CD4-positive, alpha-beta memory T cell (primary cell): Measurements from ENCODE around the gene LDLRAD4. TPM values are rescaled to one million over a fixed set of nuclear protein-coding genes. Genes with fewer than 3 reads are reported as not detected.

Experiments
- CTCF ChIA-PET: fragments of 350-600 bp; sonication (Branson Sonifier 250); formaldehyde crosslinking; loops from one replicate; lab custom pipeline; 2021; ENCODE audit warnings: inconsistent platforms; ENCODE audit not compliant: partially characterized antibody; lab: Charles Lee
- POLR2A ChIA-PET: fragments of 350-600 bp; sonication (Branson Sonifier 250); formaldehyde crosslinking; loops from one replicate; lab custom pipeline; 2021; ENCODE audit not compliant: partially characterized antibody; lab: Charles Lee
- DNase-seq, 5 donors: peaks; one replicate each; pipeline versions ENCODE4 v3.0.0 to v3.0.0-alpha.2; 2020 to 2022; ENCODE audit warnings: mixed read lengths in 1 of 5
- H3K27ac ChIP-seq: one replicate; pipeline ENCODE4 v1.7.0; 2013; ENCODE audit warnings: low read depth, low read length
- H3K27me3 ChIP-seq: 2 replicates; pipeline ENCODE4 v1.7.0; 2013; ENCODE audit warnings: mild to moderate bottlenecking, low read length, moderate library complexity; ENCODE audit not compliant: insufficient read depth
- H3K36me3 ChIP-seq: 2 replicates; pipeline ENCODE4 v1.7.0; 2013; ENCODE audit warnings: mild to moderate bottlenecking, low read length, moderate library complexity; ENCODE audit not compliant: insufficient read depth
- H3K4me1 ChIP-seq: 2 replicates; pipeline ENCODE4 v1.7.0; 2013; ENCODE audit warnings: mild to moderate bottlenecking, low read length, moderate library complexity; ENCODE audit not compliant: insufficient read depth
- H3K4me3 ChIP-seq, 2 donors: one replicate each; pipeline ENCODE4 v1.7.0; 2013; ENCODE audit warnings: low read length in 2 of 2, mild to moderate bottlenecking in 1 of 2
- H3K9me3 ChIP-seq, 2 donors: one replicate each; pipeline ENCODE4 v1.7.0; 2013; ENCODE audit warnings: low read length in 2 of 2, control low read depth in 1 of 2; ENCODE audit not compliant: control insufficient read depth in 1 of 2
- H3K27ac Mint-ChIP-seq, 7 donors: one replicate each; pipeline ENCODE4 v1.8.0; 2020 to 2021; ENCODE audit warnings: mixed read lengths in 7 of 7, mild to moderate bottlenecking in 6 of 7, inconsistent platforms in 3 of 7, moderate library complexity in 3 of 7
- H3K27me3 Mint-ChIP-seq, 2 donors: one replicate each; pipeline ENCODE4 v1.8.0; 2020 to 2021; ENCODE audit warnings: mixed read lengths in 2 of 2
- H3K36me3 Mint-ChIP-seq, 2 donors: one replicate each; pipeline ENCODE4 v1.8.0; 2020 to 2021; ENCODE audit warnings: mixed read lengths in 2 of 2, inconsistent platforms in 1 of 2, mild to moderate bottlenecking in 1 of 2
- H3K4me1 Mint-ChIP-seq, 4 donors: one replicate each; pipeline ENCODE4 v1.8.0; 2020 to 2021; ENCODE audit warnings: mixed read lengths in 4 of 4, mild to moderate bottlenecking in 1 of 4
- H3K4me3 Mint-ChIP-seq, 8 donors: one replicate each; pipeline ENCODE4 v1.8.0; 2020 to 2021; ENCODE audit warnings: mixed read lengths in 8 of 8, mild to moderate bottlenecking in 7 of 8, moderate library complexity in 6 of 8, inconsistent platforms in 3 of 8
- H3K9me3 Mint-ChIP-seq, 8 donors: one replicate each; pipeline ENCODE4 v1.8.0; 2020 to 2021; ENCODE audit warnings: mixed read lengths in 8 of 8, mild to moderate bottlenecking in 5 of 8, inconsistent platforms in 3 of 8, moderate library complexity in 1 of 8
- intact Hi-C: fragments of 100-400 bp; cut with micrococcal nuclease; formaldehyde crosslinking; loops from one replicate; pipeline ENCODE4 v1.15.1; 2023
- polyA plus RNA-seq, 2 donors: library from polyadenylated mRNA; unstranded; fragments of 300-500 nt; fragmentation: Illumina TruSeq; gene quantifications; one replicate each; pipeline ENCODE4 v1.2.3, GENCODE V29; 2021
- total RNA-seq, 2 experiments: library from RNA; stranded (reverse); gene quantifications; one replicate each; pipeline ENCODE4 v1.2.3, GENCODE V29; 2021

Gene LDLRAD4
- total and polyA plus RNA-seq, 4 experiments from 2014 or later = 17.4 to 63.0 (median 36.6) TPM

GRCh38 chr18:13505780-13506345, 287.3 kb downstream of the LDLRAD4 start:
- no peaks in the 10 kb centered on the region for H3K36me3 ChIP-seq
- ChIA-PET CTCF (interaction anchor here (1.6 kb wide), 1 partner anchor 290 kb away, joined by 4 read pairs; no protein-coding TSS in a partner anchor), POLR2A (no interaction called here)
- no peaks in the 10 kb centered on the region for H3K27me3 ChIP-seq
- no peak for DNase-seq
- no peak overlapping the region for H3K4me3 ChIP-seq
- H3K36me3 Mint-ChIP-seq = peaks cover 15 to 23% of the 10 kb centered on the region in 2 donors
- intact Hi-C loops = no loop called here
- peak overlapping the region in 2 of 7 donors; percentile 27 to 60 for H3K27ac Mint-ChIP-seq
- no peak overlapping the region for H3K4me3 Mint-ChIP-seq
- H3K9me3 Mint-ChIP-seq = no peaks in the 10 kb centered on the region
- no peak overlapping the region for H3K27ac ChIP-seq
- no peaks in the 10 kb centered on the region for H3K9me3 ChIP-seq
- peaks cover 37 to 63% (median 39%) of the 10 kb centered on the region in 4 donors for H3K4me1 Mint-ChIP-seq
- no peaks in the 10 kb centered on the region for H3K27me3 Mint-ChIP-seq
- H3K4me1 ChIP-seq = peaks cover 17% of the 10 kb centered on the region

GRCh38 chr18:13510594-13510993, 292.0 kb downstream of the LDLRAD4 start:
- ChIA-PET CTCF (no interaction called here), POLR2A (no interaction called here)
- Mint-ChIP-seq H3K4me1 (peaks cover 30 to 70% (median 41%) of the 10 kb centered on the region in 4 donors), H3K9me3 (no peaks in the 10 kb centered on the region), H3K27me3 (no peaks in the 10 kb centered on the region), H3K27ac (peak overlapping the region in 1 of 7 donors; percentile 13), H3K36me3 (peaks cover 18 to 22% of the 10 kb centered on the region in 2 donors), H3K4me3 (no peak overlapping the region)
- no peaks in the 10 kb centered on the region for H3K9me3 ChIP-seq
- no peak overlapping the region for H3K4me3 ChIP-seq
- H3K27ac ChIP-seq = no peak overlapping the region
- H3K27me3 ChIP-seq = no peaks in the 10 kb centered on the region
- DNase-seq = no peak
- intact Hi-C loops = no loop called here
- peaks cover 6% of the 10 kb centered on the region for H3K4me1 ChIP-seq
- no peaks in the 10 kb centered on the region for H3K36me3 ChIP-seq

- no peak overlapping the region for H3K4me3 ChIP-seq
- intact Hi-C loops = no loop called here
- H3K27me3 Mint-ChIP-seq = no peaks in the 10 kb centered on the region
- no peaks in the 10 kb centered on the region for H3K9me3 ChIP-seq
- no peak overlapping the region for H3K27ac ChIP-seq
- peaks cover 6% of the 10 kb centered on the region for H3K4me1 ChIP-seq
- peaks cover 25 to 59% (median 34%) of the 10 kb centered on the region in 4 donors for H3K4me1 Mint-ChIP-seq
- no peaks in the 10 kb centered on the region for H3K27me3 ChIP-seq
- CTCF ChIA-PET = interaction anchor here (0.6 kb wide), 1 partner anchor 841 kb away, joined by 3 read pairs; no protein-coding TSS in a partner anchor
- no peaks in the 10 kb centered on the region for H3K36me3 ChIP-seq
- no peak for DNase-seq
- H3K4me3 Mint-ChIP-seq = no peak overlapping the region
- no peaks in the 10 kb centered on the region for H3K9me3 Mint-ChIP-seq
- POLR2A ChIA-PET = no interaction called here
- H3K27ac Mint-ChIP-seq = peak overlapping the region in 1 of 7 donors; percentile 72
- H3K36me3 Mint-ChIP-seq = peaks cover 30 to 34% of the 10 kb centered on the region in 2 donors
Observed at GRCh38 chr18:13511961-13512577, 293.5 kb downstream of the LDLRAD4 start.

GRCh38 chr18:13513021-13513420, 294.5 kb downstream of the LDLRAD4 start:
- Histone ChIP-seq H3K27me3 (no peaks in the 10 kb centered on the region), H3K27ac (no peak overlapping the region), H3K9me3 (no peaks in the 10 kb centered on the region), H3K4me1 (peaks cover 6% of the 10 kb centered on the region), H3K4me3 (no peak overlapping the region), H3K36me3 (no peaks in the 10 kb centered on the region)
- peaks cover 24 to 51% (median 31%) of the 10 kb centered on the region in 4 donors for H3K4me1 Mint-ChIP-seq
- H3K9me3 Mint-ChIP-seq = peaks cover 0 to 2% (median under 1%) of the 10 kb centered on the region in 8 donors
- POLR2A ChIA-PET = interaction anchor here (1.2 kb wide), 1 partner anchor 11 kb away, joined by 3 read pairs; no protein-coding TSS in a partner anchor
- CTCF ChIA-PET = no interaction called here
- H3K27me3 Mint-ChIP-seq = no peaks in the 10 kb centered on the region
- intact Hi-C loops = no loop called here
- no peak overlapping the region for H3K4me3 Mint-ChIP-seq
- peak overlapping the region in 2 of 7 donors; percentile 29 to 33 for H3K27ac Mint-ChIP-seq
- H3K36me3 Mint-ChIP-seq = peaks cover 36 to 37% of the 10 kb centered on the region in 2 donors
- no peak for DNase-seq

- Histone ChIP-seq H3K9me3 (no peaks in the 10 kb centered on the region), H3K4me1 (peaks cover 6% of the 10 kb centered on the region), H3K27me3 (no peaks in the 10 kb centered on the region), H3K36me3 (no peaks in the 10 kb centered on the region), H3K27ac (no peak overlapping the region), H3K4me3 (no peak overlapping the region)
- ChIA-PET CTCF (no interaction called here), POLR2A (interaction anchor here (1.2 kb wide), 1 partner anchor 12 kb away, joined by 3 read pairs; no protein-coding TSS in a partner anchor)
- Mint-ChIP-seq H3K9me3 (peaks cover 0 to 4% (median 1%) of the 10 kb centered on the region in 8 donors), H3K4me1 (peaks cover 25 to 48% (median 33%) of the 10 kb centered on the region in 4 donors), H3K4me3 (no peak overlapping the region), H3K36me3 (peaks cover 41 to 42% of the 10 kb centered on the region in 2 donors), H3K27me3 (no peaks in the 10 kb centered on the region), H3K27ac (peak overlapping the region in 1 of 7 donors; percentile 24)
- no peak for DNase-seq
- intact Hi-C loops = no loop called here
Observed at GRCh38 chr18:13513481-13513880, 294.9 kb downstream of the LDLRAD4 start.

- no peaks in the 10 kb centered on the region for H3K27me3 ChIP-seq
- no peak overlapping the region for H3K4me3 ChIP-seq
- Mint-ChIP-seq H3K4me1 (peaks cover 21 to 38% (median 27%) of the 10 kb centered on the region in 4 donors), H3K27me3 (no peaks in the 10 kb centered on the region), H3K27ac (no peak overlapping the region), H3K36me3 (peaks cover 44 to 50% of the 10 kb centered on the region in 2 donors), H3K9me3 (peaks cover 0 to 4% (median 1%) of the 10 kb centered on the region in 8 donors), H3K4me3 (no peak overlapping the region)
- ChIA-PET CTCF (no interaction called here), POLR2A (no interaction called here)
- H3K9me3 ChIP-seq = no peaks in the 10 kb centered on the region
- intact Hi-C loops = no loop called here
- H3K4me1 ChIP-seq = peaks cover 6% of the 10 kb centered on the region
- no peaks in the 10 kb centered on the region for H3K36me3 ChIP-seq
- H3K27ac ChIP-seq = no peak overlapping the region
- DNase-seq = no peak
Observed at GRCh38 chr18:13514558-13514957, 296.0 kb downstream of the LDLRAD4 start.

GRCh38 chr18:13516855-13517254, 298.3 kb downstream of the LDLRAD4 start:
- Mint-ChIP-seq H3K4me1 (peaks cover 16 to 27% (median 25%) of the 10 kb centered on the region in 4 donors), H3K27ac (no peak overlapping the region)

More at GRCh38 chr18:13516855-13517254, 298.3 kb downstream of the LDLRAD4 start:
- POLR2A ChIA-PET = no interaction called here
- Mint-ChIP-seq H3K36me3 (peaks cover 53 to 54% of the 10 kb centered on the region in 2 donors), H3K27me3 (no peaks in the 10 kb centered on the region), H3K4me3 (no peak overlapping the region), H3K9me3 (peaks cover 0 to 4% (median 1%) of the 10 kb centered on the region in 8 donors)
- intact Hi-C loops = no loop called here
- Histone ChIP-seq H3K27ac (no peak overlapping the region), H3K36me3 (no peaks in the 10 kb centered on the region), H3K27me3 (no peaks in the 10 kb centered on the region), H3K4me3 (no peak overlapping the region), H3K4me1 (peaks cover 2% of the 10 kb centered on the region), H3K9me3 (no peaks in the 10 kb centered on the region)
- CTCF ChIA-PET = interaction anchor here (3.5 kb wide), 1 partner anchor 301 kb away, joined by 15 read pairs; no protein-coding TSS in a partner anchor
- DNase-seq = no peak
